ENCODE results near the gene KANSL3. TPM values are rescaled to one million over a fixed set of nuclear protein-coding genes. Genes with fewer than 3 reads are reported as not detected.

Gene KANSL3
- total RNA-seq, 6 donors from 2014 or later = 41.3 to 133 (median 53.0) TPM

GRCh38 chr2:96548558-96549465, 89.3 kb downstream of the KANSL3 start:
- Histone ChIP-seq H3K9me3 (no peaks in the 10 kb centered on the region), H3K36me3 (peaks cover 9 to 70% (median 57%) of the 10 kb centered on the region in 4 donors), H3K27me3 (no peaks in the 10 kb centered on the region), H3K4me1 (peaks cover 2 to 14% (median 8%) of the 10 kb centered on the region in 4 donors), H3K27ac (no peak overlapping the region), H3K4me3 (no peak overlapping the region)
- DNase-seq = no peak
- 70 to 88% methylated on average over 2 to 23 of the region's 24 CpGs for WGBS, 2 donors
- ATAC-seq (ENCODE audit: low FRiP score in 2 of 2) = no peak
- TF ChIP-seq EP300 (IDR thresholded peaks at IDR 0.05) (no peak), CTCF (IDR thresholded peaks at IDR 0.05) (no peak), POLR2A (IDR thresholded peaks at IDR 0.05) (no peak), POLR2AphosphoS5 (IDR thresholded peaks at IDR 0.05) (no peak)

- Histone ChIP-seq H3K4me1 (peaks cover 0 to 13% (median 7%) of the 10 kb centered on the region in 4 donors), H3K9me3 (no peaks in the 10 kb centered on the region), H3K4me3 (no peak overlapping the region), H3K27me3 (no peaks in the 10 kb centered on the region), H3K27ac (no peak overlapping the region), H3K36me3 (peaks cover 9 to 70% (median 57%) of the 10 kb centered on the region in 4 donors)
- TF ChIP-seq CTCF (IDR thresholded peaks at IDR 0.05) = no peak
- no peak for TF ChIP-seq POLR2AphosphoS5 (IDR thresholded peaks at IDR 0.05)
- TF ChIP-seq POLR2A (IDR thresholded peaks at IDR 0.05) = no peak
- TF ChIP-seq EP300 (IDR thresholded peaks at IDR 0.05) = no peak
- DNase-seq = no peak
- WGBS, 2 donors = 80 to 85% methylated on average over 6 of the region's 6 CpGs
- no peak for ATAC-seq (ENCODE audit: low FRiP score in 2 of 2)
Measured at GRCh38 chr2:96547731-96548171, 90.4 kb downstream of the KANSL3 start.

GRCh38 chr2:96547203-96547641, 90.9 kb downstream of the KANSL3 start:
- DNase-seq (peak in 1 of 2 donors; percentile 20), ATAC-seq (ENCODE audit: low FRiP score in 2 of 2) (no peak)
- Histone ChIP-seq H3K4me1 (peaks cover 0 to 17% (median 7%) of the 10 kb centered on the region in 4 donors), H3K9me3 (no peaks in the 10 kb centered on the region), H3K27ac (no peak overlapping the region), H3K27me3 (no peaks in the 10 kb centered on the region), H3K36me3 (peaks cover 9 to 70% (median 52%) of the 10 kb centered on the region in 4 donors), H3K4me3 (no peak overlapping the region)
- 92 to 96% methylated on average over 7 of the region's 7 CpGs for WGBS, 2 donors
- no peak for TF ChIP-seq EP300 (IDR thresholded peaks at IDR 0.05)
- no peak for TF ChIP-seq POLR2AphosphoS5 (IDR thresholded peaks at IDR 0.05)
- TF ChIP-seq POLR2A (IDR thresholded peaks at IDR 0.05) = no peak
- no peak for TF ChIP-seq CTCF (IDR thresholded peaks at IDR 0.05)

- H3K27ac ChIP-seq = peak overlapping the region in 1 of 4 donors; percentile 48
Measured at GRCh38 chr2:96546797-96547196, 91.3 kb downstream of the KANSL3 start.

More at GRCh38 chr2:96546797-96547196, 91.3 kb downstream of the KANSL3 start:
- no peak for ATAC-seq (ENCODE audit: low FRiP score in 2 of 2)
- no peaks in the 10 kb centered on the region for H3K9me3 ChIP-seq
- 67 to 84% methylated on average over 8 of the region's 8 CpGs for WGBS, 2 donors
- H3K4me1 ChIP-seq = peaks cover 2 to 17% (median 7%) of the 10 kb centered on the region in 4 donors
- no peak for TF ChIP-seq CTCF (IDR thresholded peaks at IDR 0.05)
- TF ChIP-seq POLR2A (IDR thresholded peaks at IDR 0.05) = no peak
- TF ChIP-seq POLR2AphosphoS5 (IDR thresholded peaks at IDR 0.05) = no peak
- TF ChIP-seq EP300 (IDR thresholded peaks at IDR 0.05) = no peak
- no peaks in the 10 kb centered on the region for H3K27me3 ChIP-seq
- no peak overlapping the region for H3K4me3 ChIP-seq
- DNase-seq = no peak
- H3K36me3 ChIP-seq = peaks cover 9 to 70% (median 48%) of the 10 kb centered on the region in 4 donors
